T-cell (primary cell): ENCODE results near the gene C1QL2. TPM values are rescaled to one million over a fixed set of nuclear protein-coding genes. Genes with fewer than 3 reads are reported as not detected.

Source experiments
- ATAC-seq, 4 experiments: fragments of 200-7000 bp in 3 of 4; fragments of 150-1000 bp in 1 of 4; cut with Tn5 transposase; replicated peaks in 1 of 4; 1 replicate in 3 of 4; 2 replicates in 1 of 4; pipeline ENCODE4 v1.10.0; 2021; ENCODE audit warnings: moderate library complexity in 3 of 4, mild to moderate bottlenecking in 2 of 4, moderate number of reproducible peaks in 1 of 4
- CTCF ChIA-PET, 2 donors: fragments of 300-600 bp; sonication (Branson Sonifier 250); formaldehyde crosslinking; loops; one replicate each; lab custom pipeline; 2022; ENCODE audit warnings: antibody characterized with exemption in 2 of 2; lab: Charles Lee
- POLR2A ChIA-PET, 2 donors: fragments of 300-600 bp; sonication (Branson Sonifier 250); formaldehyde crosslinking; loops; one replicate each; lab custom pipeline; 2022; ENCODE audit warnings: antibody characterized with exemption in 2 of 2; lab: Charles Lee
- DNase-seq, 35 experiments: peaks; one replicate each; pipeline versions ENCODE4 v3.0.0 to v3.0.0-alpha.2; 2013 to 2023
- H3K27ac ChIP-seq: one replicate; pipeline ENCODE4 v1.5.1; 2013; ENCODE audit warnings: low read length
- H3K27me3 ChIP-seq, 2 experiments: replicated peaks in 1 of 2; 1 replicate in 1 of 2; 2 replicates in 1 of 2; pipeline versions ENCODE4 v1.6.1 to v1.7.0; 2013; ENCODE audit warnings: low read length in 1 of 2, mixed read lengths in 1 of 2; ENCODE audit not compliant: control insufficient read depth in 2 of 2, insufficient read depth in 2 of 2; ENCODE audit errors: extremely low read depth in 1 of 2
- H3K36me3 ChIP-seq, 2 donors: 1 replicate in 1 of 2; 2 replicates in 1 of 2; pipeline versions ENCODE4 v1.6.1 to v1.7.0; 2013; ENCODE audit warnings: low read length in 1 of 2; ENCODE audit not compliant: control insufficient read depth in 2 of 2, insufficient read depth in 1 of 2; ENCODE audit errors: extremely low read depth in 1 of 2
- H3K4me1 ChIP-seq, 2 experiments: 1 replicate in 1 of 2; 2 replicates in 1 of 2; pipeline versions ENCODE4 v1.6.1 to v1.7.0; 2013; ENCODE audit warnings: low read length in 2 of 2, mixed read lengths in 1 of 2; ENCODE audit not compliant: insufficient read depth in 2 of 2, control insufficient read depth in 1 of 2; ENCODE audit errors: extremely low read depth in 1 of 2
- H3K4me3 ChIP-seq, 2 donors: 1 replicate in 1 of 2; 2 replicates in 1 of 2; pipeline versions ENCODE4 v1.5.1 to v1.7.0; 2013; ENCODE audit warnings: mild to moderate bottlenecking in 2 of 2, low read length in 1 of 2, moderate library complexity in 1 of 2; ENCODE audit not compliant: control insufficient read depth in 1 of 2; ENCODE audit errors: extremely low read depth in 1 of 2
- H3K9me3 ChIP-seq: 2 replicates; pipeline ENCODE4 v1.7.0; 2013
- H3K27ac Mint-ChIP-seq, 2 donors: one replicate each; pipeline ENCODE4 v1.8.0; 2020 to 2021; ENCODE audit warnings: mild to moderate bottlenecking in 2 of 2, mixed read lengths in 2 of 2
- H3K27me3 Mint-ChIP-seq, 2 donors: one replicate each; pipeline ENCODE4 v1.8.0; 2021 to 2022; ENCODE audit warnings: mixed read lengths in 2 of 2
- H3K36me3 Mint-ChIP-seq: one replicate; pipeline ENCODE4 v1.8.0; 2021; ENCODE audit warnings: mixed read lengths
- H3K4me1 Mint-ChIP-seq, 3 donors: one replicate each; pipeline ENCODE4 v1.8.0; 2020 to 2022; ENCODE audit warnings: mixed read lengths in 3 of 3, mild to moderate bottlenecking in 1 of 3
- H3K4me3 Mint-ChIP-seq, 3 donors: one replicate each; pipeline ENCODE4 v1.8.0; 2020 to 2022; ENCODE audit warnings: mild to moderate bottlenecking in 3 of 3, mixed read lengths in 3 of 3, moderate library complexity in 3 of 3
- H3K9me3 Mint-ChIP-seq, 3 donors: one replicate each; pipeline ENCODE4 v1.8.0; 2020 to 2022; ENCODE audit warnings: mixed read lengths in 3 of 3
- WGBS: methylation state at CpG from one replicate; pipeline ENCODE4 v1.1.5; 2013; ENCODE audit warnings: missing lambda C conversion rate; ENCODE audit not compliant: insufficient coverage; 5-methylcytosine and 5-hydroxymethylcytosine counted together
- total RNA-seq, 35 experiments: library from RNA in 6 of 35; stranded (reverse) in 6 of 35; fragments of 120-200 nt in 1 of 35; gene quantifications; one replicate each; pipeline versions ENCODE4 v1.2.1 to v1.2.4 and lab custom pipeline; 2013 to 2026

The C1QL2 gene
- not detected for total RNA-seq
- not detected for total RNA-seq (2013)
- 0 to 0.27 (median 0) reads per million in 29 experiments for total RNA-seq (lab: John Stamatoyannopoulos, UW)

DNA sequence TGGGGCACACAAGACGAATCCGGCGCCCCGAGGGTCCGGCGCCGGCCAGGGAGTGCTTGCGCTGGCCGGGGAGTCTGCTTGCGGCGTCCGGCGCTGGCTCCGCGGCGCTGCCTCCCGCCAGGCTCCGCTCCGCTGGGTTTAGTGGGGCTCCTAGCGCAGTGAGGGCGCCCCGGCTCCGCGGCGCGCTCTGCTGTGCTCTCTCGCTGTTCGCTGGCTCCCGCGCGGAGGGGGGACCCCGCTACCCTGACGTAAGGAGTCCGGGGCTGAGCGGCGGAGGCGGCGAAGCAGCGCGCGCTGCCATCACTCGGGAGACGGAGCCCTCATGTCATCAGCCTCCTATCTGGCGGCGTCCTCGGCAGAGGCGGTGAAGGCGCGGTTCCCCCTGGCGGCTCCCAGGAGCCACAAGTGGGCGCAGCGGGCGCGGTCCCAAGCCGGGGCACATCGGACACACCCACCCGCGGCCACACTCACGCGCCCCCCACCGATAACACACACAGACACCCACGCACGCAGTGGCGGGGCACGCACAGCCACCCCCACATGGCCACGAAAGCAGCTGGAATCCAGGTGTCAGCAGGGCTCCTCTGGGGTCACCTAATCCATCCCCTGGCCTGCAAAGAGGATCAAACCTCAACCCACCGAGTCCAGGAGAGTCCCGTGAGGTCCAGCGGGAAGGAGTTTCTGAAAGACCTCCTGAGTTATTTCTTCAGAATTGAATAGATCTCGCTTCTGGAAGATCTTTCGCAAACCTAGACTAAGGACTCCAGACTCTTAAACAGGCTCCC, at the start of gene C1QL2:
Gene C1QL2, minus strand, starts transcription at position 189 of the 785 bp plus-strand sequence. CDS start 482 bp downstream, outside the sequence.
- peaks cover 46 to 64% of the 10 kb centered on the region in 2 donors for H3K27me3 Mint-ChIP-seq

DNA sequence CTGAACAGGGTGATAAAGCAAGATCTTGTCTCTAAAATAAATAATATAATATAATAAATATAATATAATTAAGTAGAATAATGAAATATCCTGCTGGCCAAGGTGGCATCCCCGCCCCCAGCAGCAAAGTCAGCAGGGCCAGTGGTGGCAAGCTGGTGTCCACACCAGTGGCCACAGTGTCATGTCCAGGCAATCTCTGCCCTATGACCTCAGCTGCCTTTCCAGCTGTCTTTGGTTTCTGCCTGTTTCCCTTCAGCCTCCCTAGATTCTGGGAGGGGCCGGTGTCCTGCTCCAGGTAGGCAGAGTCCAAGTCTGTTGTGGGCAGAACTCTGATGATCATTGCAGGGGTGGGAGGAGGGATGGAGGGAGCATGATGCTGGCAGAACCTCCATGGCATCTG, 48.9 kb upstream of the C1QL2 start:
- Mint-ChIP-seq H3K27ac (no peak overlapping the region), H3K4me3 (no peak overlapping the region), H3K9me3 (no peaks in the 10 kb centered on the region), H3K36me3 (no peaks in the 10 kb centered on the region), H3K4me1 (no peaks in the 10 kb centered on the region), H3K27me3 (peaks cover 0 to 3% of the 10 kb centered on the region in 2 donors)
- 81% methylated on average over 2 of the region's 2 CpGs for WGBS
- POLR2A ChIA-PET = no interaction called here
- CTCF ChIA-PET = interaction anchor here in 1 of 2 donors (0.6 kb wide), 1 partner anchor 1477 kb away, joined by 6 read pairs; no protein-coding TSS in a partner anchor
- Histone ChIP-seq H3K36me3 (no peaks in the 10 kb centered on the region), H3K9me3 (no peaks in the 10 kb centered on the region), H3K27ac (no peak overlapping the region), H3K4me3 (no peak overlapping the region), H3K4me1 (no peaks in the 10 kb centered on the region), H3K27me3 (peaks cover 0 to 21% of the 10 kb centered on the region in 2 experiments)
- no peak for DNase-seq
- no peak for ATAC-seq

More for the DNA sequence above, at the start of gene C1QL2:
- Mint-ChIP-seq H3K27ac (no peak within 1 kb of the TSS), H3K9me3 (peaks cover 0 to 3% (median 0%) of the 10 kb centered on the region in 3 donors), H3K4me3 (no peak within 1 kb of the TSS), H3K4me1 (peaks cover 0 to 3% (median 2%) of the 10 kb centered on the region in 3 donors), H3K36me3 (no peaks in the 10 kb centered on the region)
- ChIA-PET POLR2A (no interaction called here), CTCF (no interaction called here)
- H3K27me3 ChIP-seq = peaks cover 4 to 48% of the 10 kb centered on the region in 2 experiments
- no peaks in the 10 kb centered on the region for H3K36me3 ChIP-seq
- WGBS = 5% methylated on average over 66 of the region's 71 CpGs
- no peak for DNase-seq
- no peak for ATAC-seq
- no peaks in the 10 kb centered on the region for H3K4me1 ChIP-seq
- no peak within 1 kb of the TSS for H3K27ac ChIP-seq
- H3K9me3 ChIP-seq = no peaks in the 10 kb centered on the region
- H3K4me3 ChIP-seq = no peak within 1 kb of the TSS

DNA sequence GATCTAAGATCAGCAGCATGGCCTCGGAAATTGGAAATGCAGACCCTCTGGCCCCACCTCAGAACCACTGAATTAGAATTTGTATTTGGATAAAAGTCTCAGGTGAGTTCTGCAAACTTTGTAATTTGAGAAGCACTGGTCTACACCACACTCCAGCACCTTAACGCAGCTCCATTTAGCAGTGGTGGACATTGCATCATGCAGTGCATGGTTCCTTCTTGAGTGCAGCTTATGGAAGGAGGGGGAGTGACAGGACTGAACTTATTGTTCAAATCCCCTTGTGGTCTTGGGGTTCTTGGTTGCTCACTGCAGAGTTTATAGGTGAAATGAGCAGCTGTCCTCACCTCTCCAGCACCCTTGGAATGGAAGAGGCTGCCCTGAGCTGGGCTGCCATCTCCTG, 47.6 kb upstream of the C1QL2 start:
- WGBS = no CpG with 5 or more reads among the region's 2 CpGs
- POLR2A ChIA-PET = no interaction called here
- Histone ChIP-seq H3K27me3 (peaks cover 0 to 15% of the 10 kb centered on the region in 2 experiments), H3K4me3 (no peak overlapping the region), H3K9me3 (no peaks in the 10 kb centered on the region), H3K4me1 (no peaks in the 10 kb centered on the region), H3K36me3 (no peaks in the 10 kb centered on the region), H3K27ac (no peak overlapping the region)
- Mint-ChIP-seq H3K27me3 (peaks cover 0 to 3% of the 10 kb centered on the region in 2 donors), H3K4me3 (no peak overlapping the region), H3K27ac (no peak overlapping the region), H3K4me1 (no peaks in the 10 kb centered on the region), H3K9me3 (no peaks in the 10 kb centered on the region), H3K36me3 (no peaks in the 10 kb centered on the region)
- CTCF ChIA-PET = interaction anchor here in 1 of 2 donors (0.8 kb wide), 1 partner anchor 20 kb away, joined by 3 read pairs; no protein-coding TSS in a partner anchor
- ATAC-seq (no peak), DNase-seq (no peak)

DNA sequence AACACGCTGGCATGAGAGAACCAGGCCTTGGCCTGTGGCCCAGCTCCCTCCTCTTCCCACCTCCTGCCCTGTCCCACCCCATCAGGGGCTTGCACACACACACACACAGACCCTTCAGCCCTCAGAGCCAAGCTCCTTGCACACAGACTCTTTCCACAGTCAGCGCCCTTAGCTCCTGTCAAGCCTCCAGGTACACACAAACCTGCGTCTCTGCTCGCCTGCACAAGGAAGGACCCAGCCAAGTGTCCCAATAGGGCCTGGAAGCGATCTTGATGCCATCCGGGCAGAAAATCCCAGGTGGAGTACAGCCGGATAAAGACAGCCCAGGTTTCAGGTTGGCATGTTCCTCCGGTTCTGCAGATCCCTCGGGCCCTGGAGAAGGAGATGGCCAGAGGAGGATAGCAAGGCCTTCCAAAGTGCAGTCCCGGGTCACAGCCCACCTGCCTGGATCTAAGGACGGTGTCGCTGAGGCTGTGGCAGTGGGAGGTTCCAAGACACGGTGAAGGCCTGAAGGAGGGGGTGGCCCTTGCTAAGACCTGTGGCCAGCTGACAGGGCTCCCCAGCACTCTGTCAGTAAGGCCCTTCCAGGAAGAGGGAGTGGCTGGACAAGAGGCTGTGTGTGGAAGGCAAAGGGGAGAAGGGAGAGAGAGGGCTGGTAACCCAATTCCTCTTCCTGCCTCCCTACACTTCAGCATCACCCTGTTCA, 46.6 kb upstream of the C1QL2 start:
- Mint-ChIP-seq H3K27ac (no peak overlapping the region), H3K4me1 (no peaks in the 10 kb centered on the region), H3K36me3 (no peaks in the 10 kb centered on the region), H3K4me3 (no peak overlapping the region), H3K9me3 (no peaks in the 10 kb centered on the region), H3K27me3 (peaks cover 7 to 8% of the 10 kb centered on the region in 2 donors)
- ChIA-PET CTCF (no interaction called here), POLR2A (interaction anchor here in 1 of 2 donors (0.5 kb wide), 1 partner anchor 1439 kb away, joined by 3 read pairs; no protein-coding TSS in a partner anchor)
- no peak for DNase-seq
- 82% methylated on average over 12 of the region's 13 CpGs for WGBS
- no peaks in the 10 kb centered on the region for H3K9me3 ChIP-seq
- no peak overlapping the region for H3K4me3 ChIP-seq
- H3K4me1 ChIP-seq = no peaks in the 10 kb centered on the region
- no peak overlapping the region for H3K27ac ChIP-seq
- no peak for ATAC-seq
- H3K36me3 ChIP-seq = no peaks in the 10 kb centered on the region
- peaks cover 0 to 14% of the 10 kb centered on the region in 2 experiments for H3K27me3 ChIP-seq

DNA sequence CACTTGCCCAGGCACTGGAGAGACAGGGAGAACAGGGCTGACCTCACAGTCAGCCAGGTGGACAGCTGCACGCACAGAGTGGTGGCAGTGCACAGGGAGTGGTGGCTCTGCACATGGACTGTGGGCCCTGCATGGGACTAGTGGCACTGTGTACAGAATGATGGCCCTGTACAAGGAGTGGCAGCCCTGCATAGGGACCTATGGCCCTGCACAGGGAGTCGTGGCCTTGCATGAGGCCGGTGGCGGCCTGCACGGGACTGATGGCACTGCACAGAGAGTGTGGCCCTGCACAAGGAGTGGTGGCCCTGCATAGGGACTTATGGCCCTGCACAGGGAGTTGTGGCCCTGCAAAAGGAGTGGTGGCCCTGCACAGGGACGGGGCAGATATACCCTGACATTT, 46.0 kb upstream of the C1QL2 start:
- CTCF ChIA-PET = no interaction called here
- ATAC-seq = no peak

DNA sequence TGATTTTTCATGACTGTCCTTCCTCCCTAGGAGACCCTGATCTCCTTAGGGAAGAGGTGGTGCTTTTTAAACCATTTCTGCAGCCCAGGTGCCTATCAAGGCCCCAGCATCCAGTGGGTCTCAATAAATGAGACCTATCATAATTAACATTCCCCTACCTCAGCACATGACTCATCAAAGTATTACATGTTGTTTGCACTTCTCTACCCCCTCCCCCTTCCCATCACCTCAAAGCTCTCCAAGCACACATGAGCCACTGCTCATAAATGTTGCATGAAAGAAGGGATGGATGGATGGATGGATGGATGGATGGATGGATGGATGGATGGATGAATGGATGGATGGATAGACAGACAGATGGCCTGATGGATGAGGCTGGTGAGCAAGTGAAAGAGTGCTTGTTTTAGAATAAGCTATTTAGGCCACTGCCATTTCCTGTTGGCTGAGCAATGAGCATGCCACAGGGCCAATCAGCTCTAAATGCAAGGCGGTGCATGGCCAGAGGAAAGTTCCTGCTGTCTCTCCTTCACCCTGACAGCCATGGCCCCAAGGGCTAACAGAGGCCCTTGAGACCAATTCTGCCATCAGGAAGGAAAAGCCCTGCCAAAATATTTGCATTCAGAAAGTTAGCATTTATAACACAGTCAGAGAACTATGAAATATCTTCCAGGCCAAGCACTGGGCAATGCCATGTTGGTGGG, 44.2 kb upstream of the C1QL2 start:
- WGBS = 80% methylated on average over 1 of the region's 1 CpG
- POLR2A ChIA-PET = no interaction called here
- no peak for ATAC-seq

More for the DNA sequence above, 46.0 kb upstream of the C1QL2 start:
- no peak overlapping the region for H3K27ac ChIP-seq
- Mint-ChIP-seq H3K27me3 (peaks cover 7% of the 10 kb centered on the region in 2 donors), H3K9me3 (no peaks in the 10 kb centered on the region), H3K4me1 (no peaks in the 10 kb centered on the region), H3K4me3 (no peak overlapping the region), H3K27ac (no peak overlapping the region), H3K36me3 (no peaks in the 10 kb centered on the region)
- H3K36me3 ChIP-seq = no peaks in the 10 kb centered on the region
- 73% methylated on average over 6 of the region's 6 CpGs for WGBS
- POLR2A ChIA-PET = no interaction called here
- peaks cover 0 to 11% of the 10 kb centered on the region in 2 experiments for H3K27me3 ChIP-seq
- no peak for DNase-seq
- H3K4me3 ChIP-seq = no peak overlapping the region
- no peaks in the 10 kb centered on the region for H3K9me3 ChIP-seq
- no peaks in the 10 kb centered on the region for H3K4me1 ChIP-seq

More for the DNA sequence above, 44.2 kb upstream of the C1QL2 start:
- Mint-ChIP-seq H3K9me3 (no peaks in the 10 kb centered on the region), H3K36me3 (no peaks in the 10 kb centered on the region), H3K4me3 (no peak overlapping the region), H3K27me3 (peaks cover 12 to 15% of the 10 kb centered on the region in 2 donors), H3K4me1 (no peaks in the 10 kb centered on the region), H3K27ac (no peak overlapping the region)
- Histone ChIP-seq H3K9me3 (no peaks in the 10 kb centered on the region), H3K4me1 (no peaks in the 10 kb centered on the region), H3K27me3 (peaks cover 0 to 10% of the 10 kb centered on the region in 2 experiments), H3K4me3 (no peak overlapping the region), H3K36me3 (no peaks in the 10 kb centered on the region), H3K27ac (no peak overlapping the region)
- CTCF ChIA-PET = no interaction called here
- DNase-seq = no peak
